Measurements from ENCODE around the gene SMAGP. TPM values are rescaled to one million over a fixed set of nuclear protein-coding genes. Genes with fewer than 3 reads are reported as not detected.
A peak's percentile ranks its signal among the peaks of the same experiment; 100 is the strongest.

The SMAGP gene
- total and polyA plus RNA-seq, 2 of the 13 experiments (the other 11 are each of a cell fraction or from before 2014, with no cell fraction given) = 9.2 TPM

DNA sequence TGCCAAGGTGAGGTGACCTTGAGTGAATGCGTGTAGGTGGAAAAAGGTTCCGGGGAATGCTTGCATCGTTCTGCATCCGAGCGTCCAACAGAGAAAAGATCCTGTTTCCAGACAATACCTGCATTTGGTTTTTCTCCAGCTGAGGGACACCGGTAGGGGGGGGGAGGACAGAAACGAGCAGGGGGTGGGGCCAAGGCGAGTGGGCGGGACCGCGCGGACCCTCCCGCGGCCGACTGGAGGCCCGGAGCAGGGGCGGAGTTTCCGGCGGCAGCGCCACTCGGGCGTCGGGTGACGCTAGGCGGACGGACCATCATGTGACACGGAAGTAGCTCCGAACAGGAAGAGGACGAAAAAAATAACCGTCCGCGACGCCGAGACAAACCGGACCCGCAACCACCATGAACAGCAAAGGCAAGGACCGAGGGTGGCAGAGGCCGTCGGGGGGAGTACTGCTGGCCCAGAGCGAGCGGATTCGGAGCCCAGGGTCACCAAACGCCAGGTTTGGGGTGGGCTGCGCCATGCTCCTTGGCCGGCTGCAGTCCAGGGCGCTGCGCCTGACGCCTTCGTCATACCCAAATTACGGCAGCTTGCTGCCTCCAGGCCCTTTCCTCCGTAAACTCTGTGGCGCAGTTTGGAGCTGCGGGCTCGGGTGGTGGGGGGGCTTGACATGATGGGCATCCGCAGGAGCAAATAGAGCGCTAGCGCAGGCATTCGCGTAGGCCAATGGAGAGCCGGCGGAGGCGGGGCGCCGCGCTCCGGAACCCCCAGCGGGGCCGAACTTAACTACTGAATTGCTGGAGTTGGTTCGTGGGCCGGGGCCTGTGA lies 31.5 kb downstream of the SMAGP start, which contains the start of gene DAZAP2 (continued):
- TF ChIP-seq SMYD3 (CRISPR knock-in tag; IDR thresholded peaks at IDR 0.05) = no peak; the same call in 1 of the 2 replicates
- TF ChIP-seq EED (CRISPR knock-in tag; IDR thresholded peaks at IDR 0.05) = peak; percentile 63; the same call in 1 of the 2 replicates
- TF ChIP-seq KDM5A (IDR thresholded peaks at IDR 0.05; ENCODE audit: borderline replicate concordance, low read length) = peak; percentile 90
- TF ChIP-seq ESRRA (CRISPR knock-in tag; IDR thresholded peaks at IDR 0.05; ENCODE audit: low read depth) = no peak
- TF ChIP-seq ZFP91 (CRISPR knock-in tag; IDR thresholded peaks at IDR 0.05; ENCODE audit: borderline replicate concordance) = peak; percentile 90; the same call in 1 of the 2 replicates
- peak; percentile 59 for TF ChIP-seq MEF2D (CRISPR knock-in tag; IDR thresholded peaks at IDR 0.05)
- peak; percentile 46; the same call in 1 of the 2 replicates for TF ChIP-seq TFAP4 (IDR thresholded peaks at IDR 0.05; ENCODE audit: borderline replicate concordance, low read depth)
- TF ChIP-seq NFKB2 (CRISPR knock-in tag; IDR thresholded peaks at IDR 0.05; ENCODE audit: borderline replicate concordance) = peak; percentile 75; the same call in 1 of the 2 replicates
- TF ChIP-seq NKX3-1 (CRISPR knock-in tag; IDR thresholded peaks at IDR 0.05) = peak; percentile 91
- peak; percentile 58; the same call in 1 of the 2 replicates for TF ChIP-seq ZBTB20 (CRISPR knock-in tag; IDR thresholded peaks at IDR 0.05; ENCODE audit: borderline replicate concordance, low read depth)
- 0 out of 2 replicates have a peak, but pooled peaks have one; percentile 18 for TF ChIP-seq AHR (CRISPR knock-in tag; IDR thresholded peaks at IDR 0.05)
- peak; percentile 67 for TF ChIP-seq AGO1 (IDR thresholded peaks at IDR 0.05; ENCODE audit: low read depth, low read length, poor library complexity, severe bottlenecking)
- TF ChIP-seq, protein P1, sequence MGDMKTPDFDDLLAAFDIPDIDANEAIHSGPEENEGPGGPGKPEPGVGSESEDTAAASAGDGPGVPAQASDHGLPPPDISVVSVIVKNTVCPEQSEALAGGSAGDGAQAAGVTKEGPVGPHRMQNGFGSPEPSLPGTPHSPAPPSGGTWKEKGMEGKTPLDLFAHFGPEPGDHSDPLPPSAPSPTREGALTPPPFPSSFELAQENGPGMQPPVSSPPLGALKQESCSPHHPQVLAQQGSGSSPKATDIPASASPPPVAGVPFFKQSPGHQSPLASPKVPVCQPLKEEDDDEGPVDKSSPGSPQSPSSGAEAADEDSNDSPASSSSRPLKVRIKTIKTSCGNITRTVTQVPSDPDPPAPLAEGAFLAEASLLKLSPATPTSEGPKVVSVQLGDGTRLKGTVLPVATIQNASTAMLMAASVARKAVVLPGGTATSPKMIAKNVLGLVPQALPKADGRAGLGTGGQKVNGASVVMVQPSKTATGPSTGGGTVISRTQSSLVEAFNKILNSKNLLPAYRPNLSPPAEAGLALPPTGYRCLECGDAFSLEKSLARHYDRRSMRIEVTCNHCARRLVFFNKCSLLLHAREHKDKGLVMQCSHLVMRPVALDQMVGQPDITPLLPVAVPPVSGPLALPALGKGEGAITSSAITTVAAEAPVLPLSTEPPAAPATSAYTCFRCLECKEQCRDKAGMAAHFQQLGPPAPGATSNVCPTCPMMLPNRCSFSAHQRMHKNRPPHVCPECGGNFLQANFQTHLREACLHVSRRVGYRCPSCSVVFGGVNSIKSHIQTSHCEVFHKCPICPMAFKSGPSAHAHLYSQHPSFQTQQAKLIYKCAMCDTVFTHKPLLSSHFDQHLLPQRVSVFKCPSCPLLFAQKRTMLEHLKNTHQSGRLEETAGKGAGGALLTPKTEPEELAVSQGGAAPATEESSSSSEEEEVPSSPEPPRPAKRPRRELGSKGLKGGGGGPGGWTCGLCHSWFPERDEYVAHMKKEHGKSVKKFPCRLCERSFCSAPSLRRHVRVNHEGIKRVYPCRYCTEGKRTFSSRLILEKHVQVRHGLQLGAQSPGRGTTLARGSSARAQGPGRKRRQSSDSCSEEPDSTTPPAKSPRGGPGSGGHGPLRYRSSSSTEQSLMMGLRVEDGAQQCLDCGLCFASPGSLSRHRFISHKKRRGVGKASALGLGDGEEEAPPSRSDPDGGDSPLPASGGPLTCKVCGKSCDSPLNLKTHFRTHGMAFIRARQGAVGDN (CRISPR knock-in tag; IDR thresholded peaks at IDR 0.05) = peak; percentile 86
- no peak for TF ChIP-seq TCF7L2 (IDR thresholded peaks at IDR 0.05; ENCODE audit: low read depth, low read length)
- peak; percentile 95 for TF ChIP-seq BRD4 (CRISPR knock-in tag; IDR thresholded peaks at IDR 0.05)
- TF ChIP-seq ZNF546 (CRISPR knock-in tag; conservative IDR thresholded peaks at IDR 0.05) = peak; percentile 91
- TF ChIP-seq ZBTB25 (CRISPR knock-in tag; IDR thresholded peaks at IDR 0.05) = peak; percentile 69; the same call in 1 of the 2 replicates
- TF ChIP-seq CBX5 (CRISPR knock-in tag; IDR thresholded peaks at IDR 0.05; ENCODE audit: borderline replicate concordance) = no peak

Data from HepG2 (cell line).